Measurements from ENCODE around the gene MXD4. TPM values are rescaled to one million over a fixed set of nuclear protein-coding genes. Genes with fewer than 3 reads are reported as not detected.

The MXD4 gene
- total RNA-seq, 1 experiment from 2014 or later: 22.0 TPM

DNA sequence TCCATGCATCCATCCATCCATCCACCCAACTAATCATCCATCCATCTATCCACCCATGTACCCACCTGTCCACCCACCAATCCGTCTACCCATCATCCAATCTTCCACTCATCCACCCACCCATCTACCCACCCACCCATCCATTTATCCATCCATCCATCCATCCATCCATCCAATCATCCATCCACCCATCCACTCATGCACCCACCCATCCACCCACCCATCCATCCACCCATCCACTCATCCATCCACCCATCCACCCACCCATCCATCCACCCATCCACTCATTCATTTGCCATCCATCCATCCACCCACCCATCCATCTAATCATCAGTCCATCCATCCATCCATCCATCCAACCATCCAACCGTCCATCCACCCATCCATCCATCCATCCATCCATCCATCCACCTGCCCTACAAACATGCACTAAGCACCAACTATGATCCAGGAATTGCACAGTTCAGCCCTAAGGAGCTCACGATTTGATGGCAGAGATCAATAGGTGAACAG lies 21.3 kb upstream of the MXD4 start:
- Histone ChIP-seq H2AFZ (ENCODE audit: low read depth, low read length, poor library complexity, severe bottlenecking) (no peak overlapping the region), H3K4me3 (replicated peaks in 1 of 2; ENCODE audit: low read depth in 1 of 2, low read length in 2 of 2) (no peak overlapping the region), H3K27me3 (ENCODE audit: insufficient read depth, low read length) (no peaks in the 10 kb centered on the region), H3K27ac (ENCODE audit: low read depth, low read length) (no peak overlapping the region), H4K20me1 (ENCODE audit: insufficient read depth) (no peaks in the 10 kb centered on the region), H3K9me2 (ENCODE audit: insufficient read depth) (no peaks in the 10 kb centered on the region), H3K9me3 (ENCODE audit: control insufficient read depth in 1 of 2, insufficient read depth in 1 of 2, low read depth in 1 of 2, low read length in 2 of 2) (no peaks in the 10 kb centered on the region), H3K9ac (ENCODE audit: low read length) (no peak overlapping the region), H3K4me1 (ENCODE audit: control insufficient read depth in 1 of 2, insufficient read depth in 2 of 2, low read length in 2 of 2) (peaks cover 0 to 9% of the 10 kb centered on the region in 2 experiments; a peak in 2 of 4 replicates), H3K36me3 (ENCODE audit: control insufficient read depth in 1 of 2, insufficient read depth in 2 of 2, low read length in 2 of 2) (no peaks in the 10 kb centered on the region), H3K79me2 (ENCODE audit: insufficient read depth, low read length) (no peaks in the 10 kb centered on the region), H3K4me2 (ENCODE audit: low read length) (no peak overlapping the region)
- ATAC-seq (no peak), DNase-seq (ENCODE audit: low read depth, low spot score) (no peak)
- no peak for TF ChIP-seq EGR1 (IDR thresholded peaks at IDR 0.05; ENCODE audit: low read depth)
- TF ChIP-seq SIN3A (IDR thresholded peaks at IDR 0.05; ENCODE audit: low read depth): no peak
- no peak for TF ChIP-seq ZNF274 (IDR thresholded peaks at IDR 0.05; ENCODE audit: low read depth, low read length)
- no peak for TF ChIP-seq CEBPB (IDR thresholded peaks at IDR 0.05; ENCODE audit: low read depth)
- TF ChIP-seq JUND (IDR thresholded peaks at IDR 0.05): no peak
- no peak for TF ChIP-seq TCF7L2 (IDR thresholded peaks at IDR 0.05; ENCODE audit: borderline replicate concordance, extremely low read depth, insufficient read depth, insufficient read length)
- no peak for TF ChIP-seq FOSL1 (IDR thresholded peaks at IDR 0.05; ENCODE audit: low read depth)
- TF ChIP-seq ZFX (IDR thresholded peaks at IDR 0.05): no peak
- TF ChIP-seq, protein P1, sequence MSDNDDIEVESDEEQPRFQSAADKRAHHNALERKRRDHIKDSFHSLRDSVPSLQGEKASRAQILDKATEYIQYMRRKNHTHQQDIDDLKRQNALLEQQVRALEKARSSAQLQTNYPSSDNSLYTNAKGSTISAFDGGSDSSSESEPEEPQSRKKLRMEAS (IDR thresholded peaks at IDR 0.05): no peak
- TF ChIP-seq, protein P2, sequence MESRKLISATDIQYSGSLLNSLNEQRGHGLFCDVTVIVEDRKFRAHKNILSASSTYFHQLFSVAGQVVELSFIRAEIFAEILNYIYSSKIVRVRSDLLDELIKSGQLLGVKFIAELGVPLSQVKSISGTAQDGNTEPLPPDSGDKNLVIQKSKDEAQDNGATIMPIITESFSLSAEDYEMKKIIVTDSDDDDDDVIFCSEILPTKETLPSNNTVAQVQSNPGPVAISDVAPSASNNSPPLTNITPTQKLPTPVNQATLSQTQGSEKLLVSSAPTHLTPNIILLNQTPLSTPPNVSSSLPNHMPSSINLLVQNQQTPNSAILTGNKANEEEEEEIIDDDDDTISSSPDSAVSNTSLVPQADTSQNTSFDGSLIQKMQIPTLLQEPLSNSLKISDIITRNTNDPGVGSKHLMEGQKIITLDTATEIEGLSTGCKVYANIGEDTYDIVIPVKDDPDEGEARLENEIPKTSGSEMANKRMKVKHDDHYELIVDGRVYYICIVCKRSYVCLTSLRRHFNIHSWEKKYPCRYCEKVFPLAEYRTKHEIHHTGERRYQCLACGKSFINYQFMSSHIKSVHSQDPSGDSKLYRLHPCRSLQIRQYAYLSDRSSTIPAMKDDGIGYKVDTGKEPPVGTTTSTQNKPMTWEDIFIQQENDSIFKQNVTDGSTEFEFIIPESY (IDR thresholded peaks at IDR 0.05; ENCODE audit: extremely low read depth, insufficient replicate concordance, low read length): no peak
- no peak for TF ChIP-seq POLR2A (IDR thresholded peaks at IDR 0.05; ENCODE audit: borderline replicate concordance, extremely low read depth, insufficient read depth, insufficient read length)
- no peak for TF ChIP-seq ELF1 (IDR thresholded peaks at IDR 0.05; ENCODE audit: borderline replicate concordance, low read depth)
- no peak for TF ChIP-seq EZH2phosphoT487 (IDR thresholded peaks at IDR 0.05; ENCODE audit: borderline replicate concordance)
- no peak for TF ChIP-seq SRF (IDR thresholded peaks at IDR 0.05; ENCODE audit: low read depth)
- no peak for TF ChIP-seq RAD21 (IDR thresholded peaks at IDR 0.05; ENCODE audit: low read depth)
- TF ChIP-seq POLR2AphosphoS5 (IDR thresholded peaks at IDR 0.05; ENCODE audit: low read depth, low read length): no peak
- no peak for TF ChIP-seq EZH2 (IDR thresholded peaks at IDR 0.05)
- TF ChIP-seq, protein P3, sequence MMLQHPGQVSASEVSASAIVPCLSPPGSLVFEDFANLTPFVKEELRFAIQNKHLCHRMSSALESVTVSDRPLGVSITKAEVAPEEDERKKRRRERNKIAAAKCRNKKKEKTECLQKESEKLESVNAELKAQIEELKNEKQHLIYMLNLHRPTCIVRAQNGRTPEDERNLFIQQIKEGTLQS (IDR thresholded peaks at IDR 0.05): no peak
- no peak for TF ChIP-seq YY1 (IDR thresholded peaks at IDR 0.05; ENCODE audit: extremely low read depth, insufficient replicate concordance, low read depth, low read length)
- CTCF ChIA-PET: no interaction called here
- RAD21 ChIA-PET (ENCODE audit: low non-redundant PET in 1 of 2, low total read pairs in 2 of 2, uncharacterized antibody in 2 of 2, unreplicated experiment in 2 of 2): no interaction called here
- no TSS peak for BruUV-seq (replicated peaks)
- POLR2A ChIA-PET: no interaction called here
- intact Hi-C loops (cut with micrococcal nuclease): no loop called here
